Heart left ventricle (tissue), 13 donors: ENCODE results near the gene KIAA0825.

Experiments used
- POLR2A ChIP-seq, 2 donors: fragments of 450-650 bp; IDR thresholded peaks; one replicate each; pipeline ENCODE4 v1.6.1; 2017; ENCODE audit warnings: antibody characterized with exemption in 2 of 2, mild to moderate bottlenecking in 2 of 2, moderate library complexity in 2 of 2
- TF ChIP-seq, protein P1 (sequence below), 12 donors: fragments of 200-600 bp; sonication (generic) in 4 of 12; IDR thresholded peaks; one replicate each; pipeline versions ENCODE4 v1.5.0 to v1.8.0; 2018 to 2022; ENCODE audit warnings: antibody characterized with exemption in 12 of 12, mild to moderate bottlenecking in 5 of 12
- donor health status: ischemic (EF 13 %, LVEDD 7.1; RV severe dilation, severe dysfunction).
- donor health status: DM: no; HTN: yes; CAD: no.
- donor health status: DM: no; HTN: no; CAD: no.
- donor health status: ischemic (EF 25% LVEDD 6.9; RV normal size, moderate dysfunction).
- donor health status: ischemic (EF 25% LVEDD 5.7; RV mildly dilated, moderate dysfunction).
- donor health status: ischemic (EF 35%, LVEDD 5.7; RV mildly dilated, moderate dysfunction).
- donor health status: nonischemic (EF 11% LVEDD 7.7; RV severe dilation, severe dysfunction).
- donor health status: DM: yes; HTN: yes; CAD: no.
- donor health status: PGD.
- donor health status: ischemic (EF 29% LVEDD 5.4; RV normal size, mild dysfunction).
- donor health status: nonischemic (EF 23%, LVEDD 6.1; RV moderate dilation, normal function).

DNA sequence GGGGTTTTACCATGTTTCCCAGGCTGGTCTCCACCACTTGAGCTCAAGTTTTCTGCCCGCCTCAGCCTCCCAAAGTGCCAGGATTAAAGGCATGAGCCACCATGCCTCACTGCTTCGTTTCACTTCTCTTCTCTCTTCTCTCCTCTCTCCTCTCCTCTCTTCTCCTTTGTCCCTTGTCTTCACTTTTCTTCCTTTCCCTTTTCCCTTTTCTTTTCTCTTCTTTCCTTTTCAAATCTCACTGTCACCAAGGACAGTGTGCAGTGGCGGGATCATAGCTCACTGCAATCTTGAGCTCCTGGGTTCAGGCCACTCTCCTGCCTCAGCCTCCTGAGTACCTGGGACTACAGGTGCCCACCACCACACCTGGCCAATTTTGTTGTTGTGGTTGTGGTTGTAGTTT, 49.5 kb upstream of the KIAA0825 start:
- TF ChIP-seq, protein P1, sequence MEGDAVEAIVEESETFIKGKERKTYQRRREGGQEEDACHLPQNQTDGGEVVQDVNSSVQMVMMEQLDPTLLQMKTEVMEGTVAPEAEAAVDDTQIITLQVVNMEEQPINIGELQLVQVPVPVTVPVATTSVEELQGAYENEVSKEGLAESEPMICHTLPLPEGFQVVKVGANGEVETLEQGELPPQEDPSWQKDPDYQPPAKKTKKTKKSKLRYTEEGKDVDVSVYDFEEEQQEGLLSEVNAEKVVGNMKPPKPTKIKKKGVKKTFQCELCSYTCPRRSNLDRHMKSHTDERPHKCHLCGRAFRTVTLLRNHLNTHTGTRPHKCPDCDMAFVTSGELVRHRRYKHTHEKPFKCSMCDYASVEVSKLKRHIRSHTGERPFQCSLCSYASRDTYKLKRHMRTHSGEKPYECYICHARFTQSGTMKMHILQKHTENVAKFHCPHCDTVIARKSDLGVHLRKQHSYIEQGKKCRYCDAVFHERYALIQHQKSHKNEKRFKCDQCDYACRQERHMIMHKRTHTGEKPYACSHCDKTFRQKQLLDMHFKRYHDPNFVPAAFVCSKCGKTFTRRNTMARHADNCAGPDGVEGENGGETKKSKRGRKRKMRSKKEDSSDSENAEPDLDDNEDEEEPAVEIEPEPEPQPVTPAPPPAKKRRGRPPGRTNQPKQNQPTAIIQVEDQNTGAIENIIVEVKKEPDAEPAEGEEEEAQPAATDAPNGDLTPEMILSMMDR (IDR thresholded peaks at IDR 0.05): no peak
- TF ChIP-seq POLR2A (IDR thresholded peaks at IDR 0.05): no peak
